PC-9 (cell line): ENCODE data around the gene ACACB. TPM values are rescaled to one million over a fixed set of nuclear protein-coding genes. Genes with fewer than 3 reads are reported as not detected.

Experiments used
- BruUV-seq: library from RNA; stranded (reverse); fragments of 400-500 nt; replicated peaks from 2 replicates; lab custom pipeline; 2021; lab: Mats Ljungman, UMichigan
- CTCF ChIA-PET: fragments of 300-600 bp; sonication (Branson Sonifier 250); formaldehyde crosslinking; loops from one replicate; lab custom pipeline; 2022; ENCODE audit warnings: antibody characterized with exemption; lab: Charles Lee
- POLR2A ChIA-PET: fragments of 300-600 bp; sonication (Branson Sonifier 250); formaldehyde crosslinking; loops from one replicate; lab custom pipeline; 2022; ENCODE audit warnings: antibody characterized with exemption; ENCODE audit not compliant: unreplicated experiment; lab: Charles Lee
- DNase-seq, 2 experiments: peaks; one replicate each; pipeline versions ENCODE4 v3.0.0 to v3.0.0-alpha.2; 2015 to 2022; ENCODE audit warnings: mixed read lengths in 1 of 2
- H2AFZ ChIP-seq: fragments of 200-600 bp; sonication (generic); 2 replicates; pipeline ENCODE4 v1.8.1; 2017; ENCODE audit warnings: antibody characterized with exemption
- H3F3A ChIP-seq: fragments of 200-600 bp; sonication (generic); 2 replicates; pipeline ENCODE4 v1.8.1; 2017; ENCODE audit warnings: antibody characterized with exemption, mild to moderate bottlenecking, low read depth; ENCODE audit not compliant: insufficient read depth
- H3K27ac ChIP-seq: fragments of 200-600 bp; sonication (generic); 2 replicates; pipeline ENCODE4 v1.6.1; 2016; ENCODE audit warnings: mixed run types
- H3K27me3 ChIP-seq: fragments of 200-600 bp; sonication (generic); 2 replicates; pipeline ENCODE4 v1.6.1; 2016; ENCODE audit warnings: low read depth, mixed run types; ENCODE audit not compliant: insufficient read depth
- H3K36me3 ChIP-seq: fragments of 200-600 bp; sonication (generic); 2 replicates; pipeline ENCODE4 v1.6.1; 2016; ENCODE audit warnings: low read depth, mixed run types
- H3K4me1 ChIP-seq: fragments of 200-600 bp; sonication (generic); replicated peaks from 2 replicates; pipeline ENCODE4 v1.6.1; 2016; ENCODE audit warnings: mixed run types; ENCODE audit not compliant: insufficient read depth
- H3K4me2 ChIP-seq: fragments of 200-600 bp; sonication (generic); 2 replicates; pipeline ENCODE4 v1.6.1; 2017; ENCODE audit warnings: mixed run types
- H3K4me3 ChIP-seq: fragments of 200-600 bp; sonication (generic); 2 replicates; pipeline ENCODE4 v1.6.1; 2016; ENCODE audit warnings: mixed run types
- H3K79me2 ChIP-seq: fragments of 200-600 bp; sonication (generic); 2 replicates; pipeline ENCODE4 v1.6.1; 2017; ENCODE audit warnings: low read depth, mixed run types
- H3K9me2 ChIP-seq: fragments of 200-600 bp; sonication (generic); 2 replicates; pipeline ENCODE4 v1.8.1; 2017; ENCODE audit warnings: mild to moderate bottlenecking; ENCODE audit not compliant: insufficient read depth
- H3K9me3 ChIP-seq: fragments of 200-600 bp; sonication (generic); 2 replicates; pipeline ENCODE4 v1.8.1; 2016; ENCODE audit warnings: low read depth; ENCODE audit not compliant: insufficient read depth
- H4K20me1 ChIP-seq: fragments of 200-600 bp; sonication (generic); 2 replicates; pipeline ENCODE4 v1.8.1; 2017; ENCODE audit not compliant: insufficient read depth
- EZH2 ChIP-seq: fragments of 200-600 bp; sonication (generic); IDR thresholded peaks from 2 replicates; pipeline ENCODE4 v1.8.0; 2017; ENCODE audit warnings: antibody characterized with exemption, low read depth
- intact Hi-C: fragments of 100-400 bp; cut with micrococcal nuclease; formaldehyde crosslinking; loops from one replicate; pipeline ENCODE4 v1.10.0; 2022; ENCODE audit not compliant: unreplicated experiment
- total RNA-seq: library from RNA; stranded (reverse); gene quantifications from 2 replicates; pipeline ENCODE4 v1.2.3, GENCODE V29; 2021
- TF ChIP-seq, protein P1 (sequence below): fragments of 200-600 bp; sonication (generic); conservative IDR thresholded peaks from 2 replicates; pipeline ENCODE4 v1.6.1; 2017; ENCODE audit warnings: mixed run types, antibody characterized with exemption, mild to moderate bottlenecking, moderate library complexity

Gene ACACB
- total RNA-seq, 1 experiment from 2014 or later = 13.8 TPM

DNA sequence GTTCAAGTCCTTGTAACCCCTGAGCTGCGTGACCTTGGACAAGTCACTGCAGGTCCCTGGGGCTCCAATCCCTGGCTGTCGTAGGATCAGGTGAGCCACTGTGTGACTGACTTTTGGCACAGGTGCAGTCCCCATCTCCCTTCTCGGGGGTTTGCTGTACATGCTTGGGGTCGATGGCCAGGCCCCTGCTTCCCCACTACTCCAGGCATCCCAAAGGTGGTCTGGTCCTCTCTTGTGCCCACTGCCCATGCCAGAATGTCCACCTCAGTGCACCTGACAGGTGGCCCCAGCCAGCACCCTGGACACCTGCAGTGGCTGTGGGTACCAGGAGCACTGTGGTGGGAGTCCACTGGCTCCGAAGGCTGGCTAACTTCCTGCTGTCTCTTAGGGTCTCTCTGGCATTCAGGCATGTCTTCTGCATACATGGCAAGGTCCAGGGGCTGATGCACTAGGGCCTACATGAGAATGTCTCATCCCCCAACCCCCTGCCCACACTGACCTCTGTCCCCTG, 178.0 kb downstream of the ACACB start:
- Histone ChIP-seq H3K4me3 (no peak overlapping the region), H3K4me2 (no peak overlapping the region), H2AFZ (no peak overlapping the region), H3K79me2 (no peaks in the 10 kb centered on the region), H3K27ac (no peak overlapping the region), H3F3A (no peaks in the 10 kb centered on the region), H3K9me2 (no peaks in the 10 kb centered on the region), H3K36me3 (no peaks in the 10 kb centered on the region), H3K27me3 (peaks cover 48% of the 10 kb centered on the region), H3K4me1 (no peaks in the 10 kb centered on the region), H4K20me1 (no peaks in the 10 kb centered on the region), H3K9me3 (no peaks in the 10 kb centered on the region)
- TF ChIP-seq EZH2 = no peak
- TF ChIP-seq, protein P1, sequence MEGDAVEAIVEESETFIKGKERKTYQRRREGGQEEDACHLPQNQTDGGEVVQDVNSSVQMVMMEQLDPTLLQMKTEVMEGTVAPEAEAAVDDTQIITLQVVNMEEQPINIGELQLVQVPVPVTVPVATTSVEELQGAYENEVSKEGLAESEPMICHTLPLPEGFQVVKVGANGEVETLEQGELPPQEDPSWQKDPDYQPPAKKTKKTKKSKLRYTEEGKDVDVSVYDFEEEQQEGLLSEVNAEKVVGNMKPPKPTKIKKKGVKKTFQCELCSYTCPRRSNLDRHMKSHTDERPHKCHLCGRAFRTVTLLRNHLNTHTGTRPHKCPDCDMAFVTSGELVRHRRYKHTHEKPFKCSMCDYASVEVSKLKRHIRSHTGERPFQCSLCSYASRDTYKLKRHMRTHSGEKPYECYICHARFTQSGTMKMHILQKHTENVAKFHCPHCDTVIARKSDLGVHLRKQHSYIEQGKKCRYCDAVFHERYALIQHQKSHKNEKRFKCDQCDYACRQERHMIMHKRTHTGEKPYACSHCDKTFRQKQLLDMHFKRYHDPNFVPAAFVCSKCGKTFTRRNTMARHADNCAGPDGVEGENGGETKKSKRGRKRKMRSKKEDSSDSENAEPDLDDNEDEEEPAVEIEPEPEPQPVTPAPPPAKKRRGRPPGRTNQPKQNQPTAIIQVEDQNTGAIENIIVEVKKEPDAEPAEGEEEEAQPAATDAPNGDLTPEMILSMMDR = no peak
- BruUV-seq = no TSS peak
- intact Hi-C loops = no loop called here
- ChIA-PET POLR2A (no interaction called here), CTCF (no interaction called here)
- no peak for DNase-seq

DNA sequence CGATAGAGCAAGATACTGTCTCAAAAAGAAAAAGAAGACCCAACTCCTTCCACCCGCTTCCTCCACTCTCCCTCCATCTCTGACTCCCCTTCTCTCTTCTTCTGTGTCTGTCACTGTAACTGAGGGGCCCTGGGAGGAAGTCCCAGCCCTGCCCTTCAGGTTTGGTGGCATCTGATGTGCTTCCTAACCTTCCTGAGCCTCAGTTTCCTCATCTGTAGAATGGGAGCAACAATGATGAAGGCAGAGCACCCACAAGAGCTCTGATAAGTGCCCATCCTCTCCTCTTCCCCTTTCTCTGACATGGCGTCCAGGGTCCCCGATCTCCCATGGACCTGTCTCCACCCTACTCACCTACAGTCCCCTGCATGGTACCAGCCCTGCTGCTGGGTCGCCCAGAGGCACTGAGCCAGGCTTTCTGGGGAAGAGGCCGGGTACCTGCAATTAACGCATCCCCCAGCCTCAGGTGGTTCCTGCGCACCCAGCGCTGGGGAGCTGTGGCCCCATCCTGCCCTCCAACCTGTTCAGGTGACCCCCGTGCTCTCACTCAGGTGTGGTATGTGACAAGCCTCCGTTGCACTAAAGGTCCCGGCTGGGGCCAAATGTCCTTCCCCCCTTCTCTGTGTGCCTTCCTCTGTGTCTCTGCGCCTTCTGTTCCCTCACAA, 179.5 kb downstream of the ACACB start:
- BruUV-seq = no TSS peak
- TF ChIP-seq, protein P1 = no peak
- TF ChIP-seq EZH2 = no peak
- H3K9me2 ChIP-seq = no peaks in the 10 kb centered on the region

DNA sequence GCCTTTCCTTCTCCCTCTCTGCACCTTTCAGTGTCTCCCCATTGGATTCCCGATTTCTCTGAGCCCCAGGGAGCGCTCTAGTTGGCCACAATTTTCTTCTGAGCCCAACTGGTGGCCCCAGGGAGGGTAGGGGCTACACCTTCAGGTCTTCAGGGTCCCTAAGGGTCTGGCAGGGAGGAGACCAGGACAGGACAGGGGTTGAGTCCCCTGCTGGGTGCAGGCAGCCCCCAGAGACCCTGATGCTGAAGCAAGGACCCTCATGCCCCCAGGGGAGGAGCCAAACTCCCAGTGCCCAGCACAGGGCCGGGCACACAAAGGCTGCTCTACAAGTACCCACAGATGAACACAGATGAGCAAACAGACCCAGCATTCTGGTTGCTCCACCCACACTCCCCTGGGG, 180.0 kb downstream of the ACACB start:
- CTCF ChIA-PET = no interaction called here

More for the DNA sequence above, 179.5 kb downstream of the ACACB start:
- Histone ChIP-seq H4K20me1 (no peaks in the 10 kb centered on the region), H3K4me3 (no peak overlapping the region), H2AFZ (no peak overlapping the region), H3K4me1 (no peaks in the 10 kb centered on the region), H3K4me2 (no peak overlapping the region), H3F3A (no peaks in the 10 kb centered on the region), H3K27me3 (peaks cover 42% of the 10 kb centered on the region), H3K36me3 (no peaks in the 10 kb centered on the region), H3K79me2 (no peaks in the 10 kb centered on the region), H3K9me3 (no peaks in the 10 kb centered on the region), H3K27ac (no peak overlapping the region)
- ChIA-PET POLR2A (no interaction called here), CTCF (no interaction called here)
- DNase-seq = no peak
- intact Hi-C loops = no loop called here

More for the DNA sequence above, 180.0 kb downstream of the ACACB start:
- H3K9me2 ChIP-seq = no peaks in the 10 kb centered on the region
- no peak overlapping the region for H3K4me3 ChIP-seq
- H3K27me3 ChIP-seq = peaks cover 37% of the 10 kb centered on the region
- no peak overlapping the region for H3K27ac ChIP-seq
- no TSS peak for BruUV-seq
- no peak for DNase-seq
- H4K20me1 ChIP-seq = no peaks in the 10 kb centered on the region
- H3K79me2 ChIP-seq = no peaks in the 10 kb centered on the region
- intact Hi-C loops = no loop called here
- POLR2A ChIA-PET = no interaction called here
- TF ChIP-seq, protein P1 = no peak
- no peak for TF ChIP-seq EZH2
- no peak overlapping the region for H3K4me2 ChIP-seq
- H2AFZ ChIP-seq = no peak overlapping the region
- no peaks in the 10 kb centered on the region for H3K36me3 ChIP-seq
- H3K4me1 ChIP-seq = no peaks in the 10 kb centered on the region
- no peaks in the 10 kb centered on the region for H3K9me3 ChIP-seq
- no peaks in the 10 kb centered on the region for H3F3A ChIP-seq
